Measurements from ENCODE around the gene GSE1. TPM values are rescaled to one million over a fixed set of nuclear protein-coding genes. Genes with fewer than 3 reads are reported as not detected.

Gene GSE1
- total RNA-seq, 1 experiment from 2014 or later, result 90.2 TPM

DNA sequence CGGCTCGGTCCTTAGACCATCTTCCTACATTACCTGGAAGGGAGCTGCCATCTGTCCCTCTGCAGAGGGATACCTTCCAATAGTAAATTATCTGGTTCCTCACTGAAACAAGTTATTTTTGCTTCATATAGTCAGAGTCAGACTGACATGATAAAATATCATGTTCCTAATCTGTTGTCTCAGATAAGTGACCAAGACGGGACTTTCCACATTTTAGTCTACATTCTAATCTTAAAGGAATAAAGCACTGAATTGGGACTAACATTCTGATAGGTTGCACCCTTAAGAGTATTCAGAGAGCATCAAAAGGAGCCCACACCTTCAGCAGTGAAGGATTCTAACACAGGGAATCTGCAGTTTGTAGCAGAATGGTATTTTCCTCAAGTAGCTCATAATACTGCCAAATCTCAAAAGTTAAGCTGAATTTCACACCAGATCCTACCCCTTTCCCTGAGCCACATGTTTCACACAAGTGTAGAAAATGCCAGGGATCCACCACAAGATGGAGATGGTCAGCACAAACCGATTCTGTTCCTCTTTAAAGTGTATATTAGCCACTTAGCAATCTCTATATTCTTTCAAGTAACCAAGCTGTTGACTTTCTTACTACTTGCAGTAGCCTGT is 62.2 kb downstream of the GSE1 start:
- Histone ChIP-seq H4K20me1 (ENCODE audit: insufficient read depth) (no peaks in the 10 kb centered on the region), H3K9me3 (ENCODE audit: control insufficient read depth in 1 of 2, insufficient read depth in 1 of 2, low read depth in 1 of 2, low read length in 2 of 2) (no peaks in the 10 kb centered on the region), H3K36me3 (ENCODE audit: control insufficient read depth in 1 of 2, insufficient read depth in 2 of 2, low read length in 2 of 2) (peaks cover 70% of the 10 kb centered on the region in 2 experiments; a peak in 3 of 4 replicates), H3K9me2 (ENCODE audit: insufficient read depth) (no peaks in the 10 kb centered on the region), H3K4me2 (ENCODE audit: low read length) (no peak overlapping the region), H3K4me3 (replicated peaks in 1 of 2; ENCODE audit: low read depth in 1 of 2, low read length in 2 of 2) (no peak overlapping the region), H3K79me2 (ENCODE audit: insufficient read depth, low read length) (no peaks in the 10 kb centered on the region), H3K4me1 (ENCODE audit: control insufficient read depth in 1 of 2, insufficient read depth in 2 of 2, low read length in 2 of 2) (no peaks in the 10 kb centered on the region), H3K27me3 (ENCODE audit: insufficient read depth, low read length) (no peaks in the 10 kb centered on the region), H2AFZ (ENCODE audit: low read depth, low read length, poor library complexity, severe bottlenecking) (no peak overlapping the region), H3K27ac (ENCODE audit: low read depth, low read length) (no peak overlapping the region), H3K9ac (ENCODE audit: low read length) (no peak overlapping the region)
- ChIA-PET RAD21 (ENCODE audit: low non-redundant PET in 1 of 2, low total read pairs in 2 of 2, uncharacterized antibody in 2 of 2, unreplicated experiment in 2 of 2) (interaction anchor here in 1 of 2 experiments (0.6 kb wide), 1 partner anchor 111 kb away, joined by 3 read pairs; no protein-coding TSS in a partner anchor), POLR2A (interaction anchor here (1.1 kb wide), 1 partner anchor 8 kb away, joined by 3 read pairs; no protein-coding TSS in a partner anchor), CTCF (interaction anchor here (0.6 to 1.7 kb wide), 7 partner anchors 10 to 259 kb away, joined by 3 to 12 read pairs (median 4); no protein-coding TSS in a partner anchor)
- ATAC-seq (peak; percentile 78), DNase-seq (ENCODE audit: low read depth, low spot score) (no peak)
- BruUV-seq (replicated peaks), result no TSS peak
- intact Hi-C loops (cut with micrococcal nuclease), result loop anchor here (1.0 to 2.0 kb wide), 2 partner anchors 43 to 84 kb away; no protein-coding TSS in a partner anchor
- peak; percentile 59 for TF ChIP-seq RAD21 (IDR thresholded peaks at IDR 0.05; ENCODE audit: low read depth)
- TF ChIP-seq SIN3A (IDR thresholded peaks at IDR 0.05; ENCODE audit: low read depth), result no peak
- TF ChIP-seq, protein P1, sequence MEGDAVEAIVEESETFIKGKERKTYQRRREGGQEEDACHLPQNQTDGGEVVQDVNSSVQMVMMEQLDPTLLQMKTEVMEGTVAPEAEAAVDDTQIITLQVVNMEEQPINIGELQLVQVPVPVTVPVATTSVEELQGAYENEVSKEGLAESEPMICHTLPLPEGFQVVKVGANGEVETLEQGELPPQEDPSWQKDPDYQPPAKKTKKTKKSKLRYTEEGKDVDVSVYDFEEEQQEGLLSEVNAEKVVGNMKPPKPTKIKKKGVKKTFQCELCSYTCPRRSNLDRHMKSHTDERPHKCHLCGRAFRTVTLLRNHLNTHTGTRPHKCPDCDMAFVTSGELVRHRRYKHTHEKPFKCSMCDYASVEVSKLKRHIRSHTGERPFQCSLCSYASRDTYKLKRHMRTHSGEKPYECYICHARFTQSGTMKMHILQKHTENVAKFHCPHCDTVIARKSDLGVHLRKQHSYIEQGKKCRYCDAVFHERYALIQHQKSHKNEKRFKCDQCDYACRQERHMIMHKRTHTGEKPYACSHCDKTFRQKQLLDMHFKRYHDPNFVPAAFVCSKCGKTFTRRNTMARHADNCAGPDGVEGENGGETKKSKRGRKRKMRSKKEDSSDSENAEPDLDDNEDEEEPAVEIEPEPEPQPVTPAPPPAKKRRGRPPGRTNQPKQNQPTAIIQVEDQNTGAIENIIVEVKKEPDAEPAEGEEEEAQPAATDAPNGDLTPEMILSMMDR (IDR thresholded peaks at IDR 0.05 in 2 of 3, conservative IDR thresholded peaks at IDR 0.05 in 1 of 3; ENCODE audit: borderline replicate concordance in 1 of 3, insufficient read depth in 1 of 3, low read depth in 2 of 3, low read length in 2 of 3), result peak; percentile 64 to 65 (median 65); a peak in 5 of 6 replicates

GRCh38 chr16:85676466-85676865 is 63.3 kb downstream of the GSE1 start:
- Histone ChIP-seq H3K4me2 (ENCODE audit: low read length) (no peak overlapping the region), H3K9me3 (ENCODE audit: control insufficient read depth in 1 of 2, insufficient read depth in 1 of 2, low read depth in 1 of 2, low read length in 2 of 2) (no peaks in the 10 kb centered on the region), H3K27ac (ENCODE audit: low read depth, low read length) (no peak overlapping the region), H3K79me2 (ENCODE audit: insufficient read depth, low read length) (no peaks in the 10 kb centered on the region; the same call in 1 of the 2 replicates), H2AFZ (ENCODE audit: low read depth, low read length, poor library complexity, severe bottlenecking) (no peak overlapping the region), H3K36me3 (ENCODE audit: control insufficient read depth in 1 of 2, insufficient read depth in 2 of 2, low read length in 2 of 2) (peaks cover 71 to 76% of the 10 kb centered on the region in 2 experiments), H3K27me3 (ENCODE audit: insufficient read depth, low read length) (no peaks in the 10 kb centered on the region), H3K9ac (ENCODE audit: low read length) (no peak overlapping the region), H3K4me3 (replicated peaks in 1 of 2; ENCODE audit: low read depth in 1 of 2, low read length in 2 of 2) (no peak overlapping the region), H3K4me1 (ENCODE audit: control insufficient read depth in 1 of 2, insufficient read depth in 2 of 2, low read length in 2 of 2) (no peaks in the 10 kb centered on the region), H4K20me1 (ENCODE audit: insufficient read depth) (no peaks in the 10 kb centered on the region), H3K9me2 (ENCODE audit: insufficient read depth) (no peaks in the 10 kb centered on the region)
- intact Hi-C loops (cut with micrococcal nuclease), result no loop called here
- ATAC-seq, result no peak
- no peak for DNase-seq (ENCODE audit: low read depth, low spot score)
- CTCF ChIA-PET, result interaction anchor here (1.7 kb wide), 1 partner anchor 41 kb away, joined by 12 read pairs; no protein-coding TSS in a partner anchor
- POLR2A ChIA-PET, result interaction anchor here (0.7 kb wide), 1 partner anchor 239 kb away, joined by 3 read pairs; no protein-coding TSS in a partner anchor
- BruUV-seq (replicated peaks), result no TSS peak
- RAD21 ChIA-PET (ENCODE audit: low non-redundant PET in 1 of 2, low total read pairs in 2 of 2, uncharacterized antibody in 2 of 2, unreplicated experiment in 2 of 2), result no interaction called here
- TF ChIP-seq POLR2AphosphoS5 (IDR thresholded peaks at IDR 0.05; ENCODE audit: low read depth, low read length) (no peak), RAD21 (IDR thresholded peaks at IDR 0.05; ENCODE audit: low read depth) (no peak), EGR1 (IDR thresholded peaks at IDR 0.05; ENCODE audit: low read depth) (no peak), CBX3 (IDR thresholded peaks at IDR 0.05; ENCODE audit: low read depth) (no peak), ATF3 (IDR thresholded peaks at IDR 0.05) (no peak), JUND (IDR thresholded peaks at IDR 0.05) (no peak), FOSL1 (IDR thresholded peaks at IDR 0.05; ENCODE audit: low read depth) (no peak), YY1 (IDR thresholded peaks at IDR 0.05; ENCODE audit: extremely low read depth, insufficient replicate concordance, low read depth, low read length) (no peak), SP1 (IDR thresholded peaks at IDR 0.05; ENCODE audit: low read depth) (no peak), ELF1 (IDR thresholded peaks at IDR 0.05; ENCODE audit: borderline replicate concordance, low read depth) (no peak), CEBPB (IDR thresholded peaks at IDR 0.05; ENCODE audit: low read depth) (no peak), EZH2phosphoT487 (IDR thresholded peaks at IDR 0.05; ENCODE audit: borderline replicate concordance) (no peak), ZFX (IDR thresholded peaks at IDR 0.05) (no peak)
- TF ChIP-seq, protein P2, sequence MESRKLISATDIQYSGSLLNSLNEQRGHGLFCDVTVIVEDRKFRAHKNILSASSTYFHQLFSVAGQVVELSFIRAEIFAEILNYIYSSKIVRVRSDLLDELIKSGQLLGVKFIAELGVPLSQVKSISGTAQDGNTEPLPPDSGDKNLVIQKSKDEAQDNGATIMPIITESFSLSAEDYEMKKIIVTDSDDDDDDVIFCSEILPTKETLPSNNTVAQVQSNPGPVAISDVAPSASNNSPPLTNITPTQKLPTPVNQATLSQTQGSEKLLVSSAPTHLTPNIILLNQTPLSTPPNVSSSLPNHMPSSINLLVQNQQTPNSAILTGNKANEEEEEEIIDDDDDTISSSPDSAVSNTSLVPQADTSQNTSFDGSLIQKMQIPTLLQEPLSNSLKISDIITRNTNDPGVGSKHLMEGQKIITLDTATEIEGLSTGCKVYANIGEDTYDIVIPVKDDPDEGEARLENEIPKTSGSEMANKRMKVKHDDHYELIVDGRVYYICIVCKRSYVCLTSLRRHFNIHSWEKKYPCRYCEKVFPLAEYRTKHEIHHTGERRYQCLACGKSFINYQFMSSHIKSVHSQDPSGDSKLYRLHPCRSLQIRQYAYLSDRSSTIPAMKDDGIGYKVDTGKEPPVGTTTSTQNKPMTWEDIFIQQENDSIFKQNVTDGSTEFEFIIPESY (IDR thresholded peaks at IDR 0.05; ENCODE audit: extremely low read depth, insufficient replicate concordance, low read length), result no peak
